CD4-positive, alpha-beta T cell treated with Interleukin-21 for 1 hour (primary cell): ENCODE data around the gene PMM2.
"Not testable (repeated sequence)": the region's sequence is repeated elsewhere in the genome, so short reads cannot be mapped to it uniquely, and the experiment has no call there.

Experiments used
- DNase-seq: peaks from one replicate; pipeline ENCODE4 v3.0.0-alpha.2; 2020

Gene PMM2

GRCh38 chr16:8797364-8798173 lies at the start of gene PMM2, which contains the start of gene TMEM186:
PMM2 (plus strand) TSS chr16:8797839; CDS start chr16:8797883, 44 bp downstream.
TMEM186 (minus strand) TSS chr16:8797639; CDS start chr16:8797614, 25 bp downstream.
- DNase-seq = peak; percentile 96

GRCh38 chr16:8748944-8749343 lies 48.7 kb upstream of the PMM2 start:
- DNase-seq = not testable (repeated sequence)

- no peak for DNase-seq
Observed at GRCh38 chr16:8751481-8752311, 45.9 kb upstream of the PMM2 start.

GRCh38 chr16:8752706-8753105 lies 44.9 kb upstream of the PMM2 start:
- DNase-seq = no peak

- DNase-seq = no peak
Observed at GRCh38 chr16:8753416-8754054, 44.1 kb upstream of the PMM2 start.

- DNase-seq = no peak
Observed at GRCh38 chr16:8756755-8757154, 40.9 kb upstream of the PMM2 start.

- no peak for DNase-seq
Observed at GRCh38 chr16:8758022-8758421, 39.6 kb upstream of the PMM2 start.

- DNase-seq = no peak
Observed at GRCh38 chr16:8760021-8760420, 37.6 kb upstream of the PMM2 start.

GRCh38 chr16:8761078-8761477 lies 36.6 kb upstream of the PMM2 start:
- DNase-seq = no peak

GRCh38 chr16:8762254-8762653 lies 35.4 kb upstream of the PMM2 start:
- DNase-seq = no peak

GRCh38 chr16:8763083-8763482 lies 34.6 kb upstream of the PMM2 start:
- no peak for DNase-seq

GRCh38 chr16:8763899-8764298 lies 33.7 kb upstream of the PMM2 start:
- no peak for DNase-seq

- no peak for DNase-seq
Observed at GRCh38 chr16:8764525-8765250, 33.0 kb upstream of the PMM2 start.

GRCh38 chr16:8767176-8767575 lies 30.5 kb upstream of the PMM2 start:
- no peak for DNase-seq

GRCh38 chr16:8768283-8768682 lies 29.4 kb upstream of the PMM2 start:
- DNase-seq = no peak

- DNase-seq = no peak
Observed at GRCh38 chr16:8768692-8769091, 28.9 kb upstream of the PMM2 start.

GRCh38 chr16:8773537-8773936 lies 24.1 kb upstream of the PMM2 start:
- DNase-seq = no peak

- DNase-seq = no peak
Observed at GRCh38 chr16:8774208-8774607, 23.4 kb upstream of the PMM2 start.

GRCh38 chr16:8775359-8775758 lies 22.3 kb upstream of the PMM2 start:
- no peak for DNase-seq

- no peak for DNase-seq
Observed at GRCh38 chr16:8776129-8776584, 21.5 kb upstream of the PMM2 start.

- DNase-seq = no peak
Observed at GRCh38 chr16:8777217-8777616, 20.4 kb upstream of the PMM2 start.

- no peak for DNase-seq
Observed at GRCh38 chr16:8781797-8782196, 15.8 kb upstream of the PMM2 start.

GRCh38 chr16:8782673-8783072 lies 15.0 kb upstream of the PMM2 start:
- no peak for DNase-seq
